Nucleus accumbens (tissue), 56 donors: ENCODE measurements around the gene HSD3B2.
"Not testable (repeated sequence)": the region's sequence is repeated elsewhere in the genome, so short reads cannot be mapped to it uniquely, and the experiment has no call there.

ENCODE experiments used
- DNase-seq, 56 donors: peaks; one replicate each; lab custom pipeline; 2025; lab: John Stamatoyannopoulos, UW

The HSD3B2 gene

GRCh38 chr1:119414950-119415349 is at the start of gene HSD3B2:
TSS of gene HSD3B2 (plus strand) at chr1:119415150. CDS start at chr1:119415420, 270 bp downstream.
- no peak for DNase-seq

- DNase-seq: no peak
Measured at GRCh38 chr1:119366424-119366823, 48.5 kb upstream of the HSD3B2 start.

- DNase-seq: no peak
Measured at GRCh38 chr1:119367432-119368124, 47.4 kb upstream of the HSD3B2 start.

GRCh38 chr1:119368554-119368953 is 46.4 kb upstream of the HSD3B2 start, which contains the start of gene HAO2:
TSS of gene HAO2 (plus strand) at chr1:119368785. CDS start at chr1:119381086, 12,301 bp downstream.
- no peak for DNase-seq

GRCh38 chr1:119370748-119371147 is 44.2 kb upstream of the HSD3B2 start:
- DNase-seq: no peak

- DNase-seq: no peak
Measured at GRCh38 chr1:119371815-119372214, 43.1 kb upstream of the HSD3B2 start.

GRCh38 chr1:119372503-119373086 is 42.4 kb upstream of the HSD3B2 start:
- no peak for DNase-seq

GRCh38 chr1:119373465-119373864 is 41.5 kb upstream of the HSD3B2 start:
- DNase-seq: no peak

GRCh38 chr1:119374208-119374874 is 40.6 kb upstream of the HSD3B2 start:
- no peak for DNase-seq

GRCh38 chr1:119375366-119375765 is 39.6 kb upstream of the HSD3B2 start:
- no peak for DNase-seq

- no peak for DNase-seq
Measured at GRCh38 chr1:119376594-119376993, 38.4 kb upstream of the HSD3B2 start.

- DNase-seq: not testable (repeated sequence)
Measured at GRCh38 chr1:119377594-119377993, 37.4 kb upstream of the HSD3B2 start.

GRCh38 chr1:119379117-119379516 is 35.8 kb upstream of the HSD3B2 start:
- DNase-seq: no peak

GRCh38 chr1:119380304-119380703 is 34.6 kb upstream of the HSD3B2 start:
- DNase-seq: no peak

GRCh38 chr1:119380983-119381662 is 33.8 kb upstream of the HSD3B2 start:
- no peak for DNase-seq

GRCh38 chr1:119384591-119384990 is 30.4 kb upstream of the HSD3B2 start:
- DNase-seq: no peak

- no peak for DNase-seq
Measured at GRCh38 chr1:119385650-119386049, 29.3 kb upstream of the HSD3B2 start.

- no peak for DNase-seq
Measured at GRCh38 chr1:119387858-119388257, 27.1 kb upstream of the HSD3B2 start.

GRCh38 chr1:119388450-119388849 is 26.5 kb upstream of the HSD3B2 start:
- DNase-seq: no peak

- no peak for DNase-seq
Measured at GRCh38 chr1:119390526-119390925, 24.4 kb upstream of the HSD3B2 start.

GRCh38 chr1:119391749-119392148 is 23.2 kb upstream of the HSD3B2 start:
- DNase-seq: no peak
